ENCODE results near the gene ASCC3.

ASCC3 gene

GRCh38 chr6:100918152-100918551 is 37.0 kb upstream of the ASCC3 start:
- no peak for TF ChIP-seq CTCF (IDR thresholded peaks at IDR 0.05; ENCODE audit: extremely low read depth, insufficient read depth, missing control alignments)
- no peak for DNase-seq (ENCODE audit: low spot score)
- in situ Hi-C loops (cut with MboI; ENCODE audit: low pct_unique_long_range_greater_than_20kb, low sequenced_read_pairs, unreplicated experiment): no loop called here

GRCh38 chr6:100915876-100916275 is 34.7 kb upstream of the ASCC3 start:
- in situ Hi-C loops (cut with MboI; ENCODE audit: low pct_unique_long_range_greater_than_20kb, low sequenced_read_pairs, unreplicated experiment): no loop called here
- no peak for TF ChIP-seq CTCF (IDR thresholded peaks at IDR 0.05; ENCODE audit: extremely low read depth, insufficient read depth, missing control alignments)
- DNase-seq (ENCODE audit: low spot score): no peak

GRCh38 chr6:100913400-100914276 is 32.5 kb upstream of the ASCC3 start:
- no peak for DNase-seq (ENCODE audit: low spot score)
- no peak for TF ChIP-seq CTCF (IDR thresholded peaks at IDR 0.05; ENCODE audit: extremely low read depth, insufficient read depth, missing control alignments)
- in situ Hi-C loops (cut with MboI; ENCODE audit: low pct_unique_long_range_greater_than_20kb, low sequenced_read_pairs, unreplicated experiment): no loop called here

- no peak for TF ChIP-seq CTCF (IDR thresholded peaks at IDR 0.05; ENCODE audit: extremely low read depth, insufficient read depth, missing control alignments)
- in situ Hi-C loops (cut with MboI; ENCODE audit: low pct_unique_long_range_greater_than_20kb, low sequenced_read_pairs, unreplicated experiment): no loop called here
- DNase-seq (ENCODE audit: low spot score): no peak
These were observed 25.2 kb upstream of the ASCC3 start for GRCh38 chr6:100906325-100906724.

- no peak for TF ChIP-seq CTCF (IDR thresholded peaks at IDR 0.05; ENCODE audit: extremely low read depth, insufficient read depth, missing control alignments)
- DNase-seq (ENCODE audit: low spot score): no peak
- in situ Hi-C loops (cut with MboI; ENCODE audit: low pct_unique_long_range_greater_than_20kb, low sequenced_read_pairs, unreplicated experiment): no loop called here
These were observed 23.9 kb upstream of the ASCC3 start for GRCh38 chr6:100905067-100905466.

GRCh38 chr6:100904316-100904715 is 23.2 kb upstream of the ASCC3 start:
- no peak for TF ChIP-seq CTCF (IDR thresholded peaks at IDR 0.05; ENCODE audit: extremely low read depth, insufficient read depth, missing control alignments)
- in situ Hi-C loops (cut with MboI; ENCODE audit: low pct_unique_long_range_greater_than_20kb, low sequenced_read_pairs, unreplicated experiment): no loop called here
- DNase-seq (ENCODE audit: low spot score): no peak

Data from GM13977 (cell line).